HG02852 (cell line): ENCODE data around the gene ADORA1.

Experiments used
- ATAC-seq: cut with Tn5 transposase; IDR thresholded peaks from one replicate; pipeline ENCODE4 v1.9.1; 2021; ENCODE audit warnings: mild to moderate bottlenecking, moderate library complexity; ENCODE audit not compliant: unreplicated experiment

Gene ADORA1

DNA sequence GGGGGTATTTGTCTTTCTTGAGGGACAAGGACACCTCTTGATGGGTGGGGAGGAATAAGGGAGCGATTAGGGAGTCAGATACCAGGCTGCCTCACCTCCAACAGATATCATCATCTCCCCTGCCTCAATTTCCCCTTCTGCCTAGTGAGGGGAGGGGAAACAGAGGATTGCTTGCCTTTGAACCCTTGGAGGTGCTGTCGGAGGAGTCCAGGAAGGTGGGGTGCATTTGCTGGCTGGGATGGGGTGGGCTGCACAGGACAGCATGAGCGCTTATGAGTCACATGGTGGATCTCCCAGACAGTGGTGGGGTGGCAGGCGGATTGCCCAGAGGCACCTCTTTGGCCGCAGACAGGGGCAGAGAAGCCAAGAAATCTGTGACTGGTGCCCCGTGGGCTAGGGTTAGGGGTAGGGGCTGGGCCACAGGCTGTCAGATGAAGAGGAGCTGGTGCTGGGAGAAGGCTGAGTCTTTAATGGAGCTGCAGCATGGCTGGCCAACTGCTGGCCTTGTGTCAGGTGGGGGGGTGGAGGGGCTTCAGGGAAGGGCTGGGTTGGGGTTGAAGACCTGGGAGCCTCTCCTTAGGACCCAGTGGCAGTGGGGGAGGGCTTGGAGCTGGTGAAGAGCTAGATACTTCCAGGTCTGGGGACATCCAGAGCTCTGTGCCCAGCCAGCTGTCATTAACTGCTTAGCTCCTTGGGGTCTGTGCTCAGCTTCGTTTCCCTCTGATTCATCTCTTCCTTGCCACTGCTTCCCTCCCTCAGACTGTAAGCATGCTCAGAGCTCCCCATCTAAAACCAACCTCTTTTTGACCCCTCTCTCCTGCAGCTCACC is 7.0 kb upstream of the ADORA1 start:
- ATAC-seq: no peak

DNA sequence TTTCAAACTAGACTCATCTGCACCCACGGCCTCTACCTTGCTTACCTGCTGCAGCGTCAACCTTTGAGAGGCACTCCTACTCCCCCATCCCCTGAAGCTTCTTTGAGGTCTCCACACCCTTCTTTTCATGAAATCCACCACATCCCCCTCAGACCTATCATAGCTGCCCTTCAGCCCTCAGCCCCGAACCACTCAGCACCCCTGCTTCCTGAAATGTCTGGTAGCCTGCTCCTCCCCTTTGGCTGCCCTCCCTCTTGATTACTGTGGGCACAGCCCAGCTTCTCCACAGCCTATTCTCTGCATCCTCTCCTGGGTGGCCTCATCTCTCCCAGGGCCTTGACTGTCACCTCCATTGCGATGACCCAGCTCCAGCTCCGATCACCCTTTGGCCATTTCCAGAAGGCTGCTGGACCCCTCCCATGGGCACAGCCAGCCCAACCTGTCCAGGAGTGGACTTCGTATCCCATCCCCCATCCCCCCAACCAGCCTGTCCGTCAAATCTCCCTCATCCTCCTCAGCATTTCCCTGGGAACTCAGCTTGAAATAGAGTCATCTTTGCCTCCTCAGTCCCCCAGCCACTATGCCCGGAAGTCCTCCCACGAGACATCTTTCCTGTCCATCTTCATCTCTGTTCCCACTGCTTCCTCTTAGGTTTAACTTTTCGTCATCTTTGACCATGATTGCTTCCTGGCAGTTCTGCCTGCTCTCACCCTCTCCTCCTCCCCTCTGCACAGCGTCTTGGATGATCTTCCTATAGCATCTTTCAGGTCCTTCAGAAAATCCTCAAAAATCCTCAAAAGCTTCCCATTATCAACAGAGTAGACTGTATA is 6.1 kb upstream of the ADORA1 start:
- no peak for ATAC-seq

DNA sequence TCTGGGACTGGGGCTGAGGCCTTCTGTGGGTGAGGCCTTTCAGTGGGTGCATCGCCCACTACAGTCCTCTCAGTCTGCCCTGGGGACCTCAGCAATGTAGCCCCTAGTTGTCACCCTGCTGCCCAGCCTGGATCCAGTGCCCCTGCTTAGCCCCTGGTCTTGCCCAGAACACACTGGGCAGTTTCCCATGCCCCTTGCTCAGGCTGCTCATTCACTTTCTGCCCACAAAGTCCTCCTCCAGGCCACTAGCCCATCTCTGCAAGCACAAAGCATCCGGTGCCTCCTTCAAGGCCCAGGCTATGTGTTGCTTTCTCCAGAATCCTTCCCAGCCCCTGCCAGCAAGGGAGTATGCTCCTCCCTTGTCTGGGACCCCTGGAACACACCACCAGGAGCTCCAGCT is 5.4 kb upstream of the ADORA1 start:
- ATAC-seq: no peak

DNA sequence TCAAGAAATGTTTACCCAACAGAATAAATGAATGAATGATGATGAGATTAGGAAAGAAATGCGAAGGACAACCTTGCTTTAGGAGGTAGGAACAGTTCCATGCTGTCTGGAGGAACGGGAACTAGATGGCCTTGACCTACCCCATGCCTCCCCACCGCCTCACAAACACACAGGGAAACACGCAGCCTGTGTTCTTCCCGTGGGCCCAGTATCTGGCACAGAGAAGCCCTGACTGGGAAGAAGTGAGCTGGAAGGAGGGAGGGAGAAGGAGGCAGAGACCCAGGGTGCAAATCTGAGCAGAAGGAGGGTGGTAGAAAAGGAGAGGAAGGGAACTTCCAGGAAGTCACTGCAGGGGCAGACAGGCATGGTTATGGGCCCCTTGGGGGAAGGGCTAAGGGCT is 3.5 kb upstream of the ADORA1 start:
- no peak for ATAC-seq

- ATAC-seq: no peak
These were observed 2.8 kb upstream of the ADORA1 start for GRCh38 chr1:203124546-203125317.

DNA sequence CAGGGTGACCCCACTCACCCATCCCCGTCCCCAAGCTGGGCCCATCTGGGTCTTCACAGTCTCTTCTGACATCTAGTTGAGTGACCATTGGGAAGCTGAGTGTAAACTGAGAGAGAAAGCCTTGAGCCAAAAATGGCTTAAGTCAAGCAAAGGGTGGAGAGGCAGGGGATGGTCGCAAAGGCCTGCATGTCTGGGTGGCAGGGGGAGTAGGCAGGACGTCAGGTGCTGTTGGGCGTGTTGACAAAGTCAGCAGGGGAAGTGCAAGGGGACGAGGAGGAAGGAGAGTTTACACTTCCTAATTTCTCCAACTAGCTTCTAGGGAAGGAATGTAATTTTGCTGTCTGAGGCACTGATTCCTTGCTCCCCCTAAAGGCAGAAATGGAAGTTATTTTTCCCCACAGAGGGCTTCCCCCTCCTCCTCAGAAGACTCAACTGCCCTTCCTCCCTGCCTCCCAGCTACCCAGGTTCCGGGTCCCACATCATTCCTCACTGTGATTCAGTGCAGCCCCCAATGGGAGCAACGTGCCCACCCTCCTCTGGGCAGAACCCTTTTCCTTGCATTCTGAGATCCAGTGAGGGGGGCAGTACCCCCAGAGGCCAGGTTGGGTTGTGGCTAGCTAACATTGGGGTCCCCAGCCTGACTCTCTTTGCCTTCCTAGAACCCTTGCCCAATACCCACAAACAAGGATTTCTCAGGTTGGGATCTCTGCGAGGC is 1.2 kb upstream of the ADORA1 start:
- ATAC-seq: no peak

GRCh38 chr1:203126866-203127665 is 460 bp upstream of the ADORA1 start:
- ATAC-seq: no peak

DNA sequence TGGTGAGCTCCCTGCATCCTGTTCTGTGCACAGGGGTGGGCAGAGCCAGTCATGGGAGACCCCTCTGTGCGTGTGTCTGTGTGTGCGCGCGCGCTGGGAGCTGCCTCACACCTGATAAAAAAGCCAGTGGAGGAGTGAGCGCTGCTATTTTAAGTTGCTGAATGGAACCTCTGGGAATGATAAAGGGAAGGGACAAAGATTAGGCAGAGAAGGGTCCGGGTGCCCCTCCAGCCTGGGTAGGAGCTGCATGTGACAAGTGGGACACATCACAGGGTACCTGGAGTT is 847 bp downstream of the ADORA1 start:
- ATAC-seq: no peak

- ATAC-seq: no peak
These were observed 1.4 kb downstream of the ADORA1 start for GRCh38 chr1:203128716-203129500.

GRCh38 chr1:203129501-203130231 is 2.1 kb downstream of the ADORA1 start:
- no peak for ATAC-seq

DNA sequence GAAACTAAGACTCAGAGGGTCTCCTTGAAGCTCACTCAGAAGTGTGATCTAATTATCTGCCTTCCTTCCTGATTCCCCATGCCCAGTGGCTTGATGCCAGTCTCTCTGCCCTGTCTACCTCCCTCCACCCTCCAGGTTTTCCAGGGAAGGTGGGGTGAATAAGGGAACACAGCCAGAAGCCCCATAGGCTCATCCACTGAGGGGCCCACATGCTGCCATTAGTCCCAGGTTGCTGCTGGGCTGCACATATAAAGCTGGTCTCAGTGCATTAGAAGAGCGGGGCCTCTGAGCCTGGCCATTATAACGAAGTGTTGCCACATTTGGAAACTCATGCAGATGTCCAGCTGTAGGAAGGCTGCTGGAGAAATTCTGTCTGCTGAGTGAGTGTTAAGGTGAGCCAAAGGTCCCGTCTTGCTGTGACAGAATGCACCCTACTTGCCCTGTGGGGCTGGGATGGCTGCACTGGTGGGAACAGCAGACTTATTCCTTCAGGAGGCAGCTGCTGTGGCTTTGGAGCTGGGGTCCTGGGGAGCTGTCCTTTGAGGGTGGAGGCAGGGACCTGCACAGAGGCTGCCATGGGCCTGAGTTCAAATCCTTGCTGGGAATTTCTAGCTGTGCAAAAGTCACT is 2.9 kb downstream of the ADORA1 start:
- ATAC-seq: no peak

GRCh38 chr1:203131548-203132200 is 4.1 kb downstream of the ADORA1 start:
- no peak for ATAC-seq

- no peak for ATAC-seq
These were observed 6.6 kb downstream of the ADORA1 start for GRCh38 chr1:203133970-203134725.

DNA sequence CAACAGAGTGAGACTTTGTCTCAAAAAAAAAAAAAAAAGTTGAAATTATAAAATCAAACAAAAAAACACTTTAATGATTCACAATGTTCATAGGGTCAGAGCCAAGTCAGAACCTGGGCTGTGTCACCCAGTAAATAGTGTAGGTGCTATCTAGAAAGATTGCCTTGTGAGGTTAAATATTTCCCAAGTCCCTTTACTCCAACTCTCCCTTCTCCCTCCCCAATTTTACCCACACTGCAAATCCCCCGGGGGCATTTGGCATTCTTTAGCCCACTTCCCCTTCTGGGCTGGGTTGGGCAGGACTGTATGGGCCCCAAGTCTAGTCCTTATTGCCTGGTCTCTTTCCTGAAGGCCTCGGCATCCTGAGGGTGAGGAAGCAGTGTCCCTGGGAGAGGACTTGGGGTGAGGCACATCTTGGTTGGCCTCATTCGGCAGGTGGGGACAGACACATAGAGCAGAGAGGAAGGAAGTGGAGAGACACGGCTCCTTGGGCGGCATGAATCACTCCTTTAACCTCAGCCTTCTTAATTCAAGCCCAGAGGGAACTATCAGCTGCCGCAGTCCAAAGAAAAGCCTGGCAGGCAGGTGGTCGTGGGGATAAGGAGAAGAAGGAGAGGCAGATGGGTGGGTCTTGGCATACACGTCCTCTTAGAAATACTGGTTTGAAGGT is 8.2 kb downstream of the ADORA1 start:
- ATAC-seq: no peak

DNA sequence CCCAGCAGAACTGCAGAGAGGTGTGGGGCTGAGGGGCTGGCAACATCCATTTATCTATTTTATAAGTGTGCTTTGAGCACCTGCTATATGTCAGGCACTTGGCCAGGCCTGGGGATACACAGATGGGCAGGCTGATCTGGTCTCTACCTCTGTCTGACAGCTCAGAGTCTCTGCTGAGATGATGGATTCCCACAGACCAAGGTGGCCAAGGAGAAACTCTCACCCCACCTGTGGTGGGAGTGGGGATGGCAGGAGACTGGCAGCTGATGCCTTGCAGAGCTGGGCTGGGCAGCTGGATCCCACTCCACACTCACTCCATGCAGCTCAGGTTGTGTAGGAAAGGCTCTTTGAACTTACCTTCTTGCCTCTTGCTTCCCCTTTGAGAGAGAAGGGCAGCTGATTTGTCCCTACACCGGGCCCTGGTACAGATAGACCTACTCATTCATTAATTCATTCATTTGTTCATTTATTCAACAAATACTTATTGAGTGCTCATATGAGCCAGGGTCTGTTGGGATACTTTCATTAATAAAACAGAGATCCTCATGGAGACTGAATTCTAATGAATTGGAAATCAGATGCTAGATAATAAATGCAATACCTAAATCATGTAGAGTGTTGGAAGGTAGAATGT is 9.0 kb downstream of the ADORA1 start:
- ATAC-seq: no peak

- ATAC-seq: no peak
These were observed 9.8 kb downstream of the ADORA1 start for GRCh38 chr1:203137324-203137723.
